Cardiac muscle cell (in vitro differentiated cells and primary cell): ENCODE data around the gene SOX21. TPM values are rescaled to one million over a fixed set of nuclear protein-coding genes. Genes with fewer than 3 reads are reported as not detected.

Source experiments
- DNase-seq, 2 donors: peaks; one replicate each; pipeline versions ENCODE4 v3.0.0 to v3.0.0-alpha.2; 2010 to 2017; ENCODE audit warnings: low read depth in 1 of 2, low spot score in 1 of 2
- H3K27ac ChIP-seq: fragments of 200-600 bp; sonication (generic); 2 replicates; pipeline ENCODE4 v1.5.1; 2016
- H3K27me3 ChIP-seq: fragments of 200-600 bp; sonication (generic); 2 replicates; pipeline ENCODE4 v1.6.0; 2016; ENCODE audit warnings: control low read depth
- H3K36me3 ChIP-seq: fragments of 200-600 bp; sonication (generic); 2 replicates; pipeline ENCODE4 v1.5.1; 2016; ENCODE audit warnings: control low read depth
- H3K4me1 ChIP-seq: fragments of 200-600 bp; sonication (generic); 2 replicates; pipeline ENCODE4 v1.8.1; 2017; ENCODE audit warnings: low read depth, mild to moderate bottlenecking, mixed run types
- H3K4me3 ChIP-seq: fragments of 200-600 bp; sonication (generic); 2 replicates; pipeline ENCODE4 v1.5.1; 2016; ENCODE audit warnings: mild to moderate bottlenecking
- H3K9me3 ChIP-seq: fragments of 200-600 bp; sonication (generic); 2 replicates; pipeline ENCODE4 v1.5.1; 2017; ENCODE audit warnings: low read depth, mild to moderate bottlenecking, control low read depth
- CTCF ChIP-seq: IDR thresholded peaks from 2 replicates; pipeline ENCODE4 v1.5.1; 2012; ENCODE audit warnings: low read depth, mild to moderate bottlenecking, low read length
- polyA plus RNA-seq: library from polyadenylated mRNA; unstranded; fragments of >200 nt; fragmentation: Nextera tagmentation; extraction: Ambion mirVana; gene quantifications from 2 replicates; pipeline ENCODE4 v1.2.1, GENCODE V29; 2016
- total RNA-seq: library from RNA; depleted of rRNA; stranded (reverse); fragments of >200 nt; gene quantifications from 2 replicates; pipeline ENCODE4 v1.2.3, GENCODE V29; 2016

SOX21 gene
- total and polyA plus RNA-seq, 2 experiments from 2014 or later: not detected

DNA sequence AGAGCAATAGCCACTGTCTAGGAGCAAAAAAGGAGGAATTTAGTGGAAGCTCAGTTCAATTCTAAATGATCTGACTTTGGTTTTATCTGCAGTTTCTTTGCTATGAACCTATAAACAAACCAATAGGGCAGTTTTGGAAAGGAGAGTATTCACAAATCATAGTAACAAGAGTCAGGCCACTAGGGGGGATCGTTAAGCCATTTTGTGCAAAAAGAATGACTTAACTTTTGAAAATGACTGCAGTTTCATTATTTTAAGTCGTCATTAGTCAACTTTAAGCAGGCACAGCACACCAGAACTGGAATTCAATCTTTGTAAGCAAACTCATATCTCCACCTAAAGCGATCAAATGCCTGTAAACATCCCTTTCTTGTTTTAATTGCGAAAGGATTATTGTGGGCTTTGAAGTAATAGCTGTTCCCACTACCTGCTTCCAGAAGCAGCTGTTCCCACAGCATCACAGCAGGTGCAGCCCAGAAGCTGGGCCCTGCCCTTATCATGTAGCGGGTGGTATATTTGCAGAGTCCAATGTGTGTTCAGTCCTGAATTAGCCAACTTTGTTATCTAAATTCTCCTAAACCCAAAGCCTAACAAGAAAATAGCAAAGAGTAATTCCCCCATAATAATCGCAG, 51.5 kb downstream of the SOX21 start:
- Histone ChIP-seq H3K9me3 (no peaks in the 10 kb centered on the region), H3K4me1 (no peaks in the 10 kb centered on the region), H3K27ac (no peak overlapping the region), H3K36me3 (no peaks in the 10 kb centered on the region), H3K27me3 (peaks cover 7% of the 10 kb centered on the region), H3K4me3 (no peak overlapping the region)
- TF ChIP-seq CTCF: peak; percentile 43
- peak in 1 of 2 donors; percentile 27 for DNase-seq

Other genes starting within 250 kb of the SOX21 start
- gene DCT, start 232.9 kb downstream of the SOX21 start, total RNA-seq: 0.18 TPM in 2 replicates
- gene DCT, start 232.9 kb downstream of the SOX21 start, polyA plus RNA-seq: not detected in 2 replicates
- 8.6 and 9.0 TPM in 2 replicates for gene TGDS, start 116.4 kb downstream of the SOX21 start, total RNA-seq
- gene TGDS, start 116.4 kb downstream of the SOX21 start, polyA plus RNA-seq: 13.2 and 13.3 TPM in 2 replicates
- gene GPR180, start 110.7 kb downstream of the SOX21 start, total RNA-seq: 3.9 and 4.1 TPM in 2 replicates
- gene GPR180, start 110.7 kb downstream of the SOX21 start, polyA plus RNA-seq: 4.1 and 4.5 TPM in 2 replicates